ENCODE measurements around the gene VWA5A. TPM values are rescaled to one million over a fixed set of nuclear protein-coding genes. Genes with fewer than 3 reads are reported as not detected.

Gene VWA5A
- total RNA-seq, 1 donor from 2014 or later, result 8.7 TPM

GRCh38 chr11:124110201-124110600 lies 5.0 kb upstream of the VWA5A start:
- DNase-seq (ENCODE audit: low read depth), result no peak
- Mint-ChIP-seq H3K4me3 (ENCODE audit: unreplicated experiment) (no peak overlapping the region), H3K9me3 (ENCODE audit: unreplicated experiment) (no peaks in the 10 kb centered on the region), H3K4me1 (ENCODE audit: low read depth, unreplicated experiment) (no peaks in the 10 kb centered on the region), H3K27me3 (ENCODE audit: low read depth, unreplicated experiment) (no peaks in the 10 kb centered on the region), H3K36me3 (ENCODE audit: low read depth, unreplicated experiment) (no peaks in the 10 kb centered on the region), H3K27ac (ENCODE audit: unreplicated experiment) (no peak overlapping the region)
- H3K36me3 ChIP-seq (ENCODE audit: insufficient read depth, low read length), result no peaks in the 10 kb centered on the region
- peaks cover 8% of the 10 kb centered on the region for H3K4me1 ChIP-seq (ENCODE audit: insufficient read depth, low read length)
- no peaks in the 10 kb centered on the region for H4K20me1 ChIP-seq (ENCODE audit: insufficient read depth, low read length)
- H3K27ac ChIP-seq (ENCODE audit: low read depth, low read length), result no peak overlapping the region
- H3K4me3 ChIP-seq (ENCODE audit: insufficient read depth, low read depth, low read length), result no peak overlapping the region
- H3K27me3 ChIP-seq (ENCODE audit: insufficient read depth, low read length), result no peaks in the 10 kb centered on the region
- no peaks in the 10 kb centered on the region for H3K9me3 ChIP-seq (ENCODE audit: insufficient read depth, low read depth, low read length)
- no peak for FAIRE-seq
- TF ChIP-seq EZH2 (IDR thresholded peaks at IDR 0.05; ENCODE audit: insufficient read depth, low read length), result no peak
- TF ChIP-seq, protein P1, sequence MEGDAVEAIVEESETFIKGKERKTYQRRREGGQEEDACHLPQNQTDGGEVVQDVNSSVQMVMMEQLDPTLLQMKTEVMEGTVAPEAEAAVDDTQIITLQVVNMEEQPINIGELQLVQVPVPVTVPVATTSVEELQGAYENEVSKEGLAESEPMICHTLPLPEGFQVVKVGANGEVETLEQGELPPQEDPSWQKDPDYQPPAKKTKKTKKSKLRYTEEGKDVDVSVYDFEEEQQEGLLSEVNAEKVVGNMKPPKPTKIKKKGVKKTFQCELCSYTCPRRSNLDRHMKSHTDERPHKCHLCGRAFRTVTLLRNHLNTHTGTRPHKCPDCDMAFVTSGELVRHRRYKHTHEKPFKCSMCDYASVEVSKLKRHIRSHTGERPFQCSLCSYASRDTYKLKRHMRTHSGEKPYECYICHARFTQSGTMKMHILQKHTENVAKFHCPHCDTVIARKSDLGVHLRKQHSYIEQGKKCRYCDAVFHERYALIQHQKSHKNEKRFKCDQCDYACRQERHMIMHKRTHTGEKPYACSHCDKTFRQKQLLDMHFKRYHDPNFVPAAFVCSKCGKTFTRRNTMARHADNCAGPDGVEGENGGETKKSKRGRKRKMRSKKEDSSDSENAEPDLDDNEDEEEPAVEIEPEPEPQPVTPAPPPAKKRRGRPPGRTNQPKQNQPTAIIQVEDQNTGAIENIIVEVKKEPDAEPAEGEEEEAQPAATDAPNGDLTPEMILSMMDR (IDR thresholded peaks at IDR 0.05; ENCODE audit: insufficient read depth, low read depth, low read length), result no peak
- H2AFZ ChIP-seq (ENCODE audit: low read depth, low read length), result no peak overlapping the region
- no peak overlapping the region for H3K4me2 ChIP-seq (ENCODE audit: low read length)
- H3K9ac ChIP-seq (ENCODE audit: low read length), result no peak overlapping the region
- H3K79me2 ChIP-seq (ENCODE audit: insufficient read depth, low read length), result no peaks in the 10 kb centered on the region

DNA sequence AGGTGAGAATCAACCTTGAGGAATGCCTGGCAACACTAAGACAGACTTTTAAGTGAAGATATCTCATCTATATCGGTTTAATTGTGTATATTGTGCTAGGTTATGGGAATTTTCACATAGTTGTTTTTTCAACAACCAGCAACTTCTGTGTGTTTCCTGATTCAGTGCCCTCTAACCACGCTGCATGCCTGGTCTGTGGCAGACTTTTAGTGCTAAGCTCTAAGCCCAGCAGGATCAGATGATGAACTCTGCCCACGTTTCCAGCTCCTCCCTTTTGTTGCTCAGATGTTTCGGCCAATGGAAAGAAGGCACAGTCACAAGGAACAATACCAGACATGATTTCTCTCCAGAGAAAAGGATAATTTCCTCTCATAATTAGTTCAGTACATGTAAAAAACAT lies 1.4 kb upstream of the VWA5A start:
- TF ChIP-seq, protein P1 (IDR thresholded peaks at IDR 0.05; ENCODE audit: insufficient read depth, low read depth, low read length), result no peak
- no peak for TF ChIP-seq EZH2 (IDR thresholded peaks at IDR 0.05; ENCODE audit: insufficient read depth, low read length)
- H3K4me3 Mint-ChIP-seq (ENCODE audit: unreplicated experiment), result no peak overlapping the region
- peaks cover 6% of the 10 kb centered on the region for H3K4me1 Mint-ChIP-seq (ENCODE audit: low read depth, unreplicated experiment)
- H2AFZ ChIP-seq (ENCODE audit: low read depth, low read length), result no peak overlapping the region
- FAIRE-seq (no peak), DNase-seq (ENCODE audit: low read depth) (no peak)
- H3K9me3 ChIP-seq (ENCODE audit: insufficient read depth, low read depth, low read length), result no peaks in the 10 kb centered on the region
- H3K27ac Mint-ChIP-seq (ENCODE audit: unreplicated experiment), result peak overlapping the region; percentile 26
- no peak overlapping the region for H3K4me2 ChIP-seq (ENCODE audit: low read length)
- no peaks in the 10 kb centered on the region for H3K27me3 ChIP-seq (ENCODE audit: insufficient read depth, low read length)
- H3K27me3 Mint-ChIP-seq (ENCODE audit: low read depth, unreplicated experiment), result no peaks in the 10 kb centered on the region
- H3K27ac ChIP-seq (ENCODE audit: low read depth, low read length), result no peak overlapping the region
- H3K9ac ChIP-seq (ENCODE audit: low read length), result no peak overlapping the region
- H3K4me1 ChIP-seq (ENCODE audit: insufficient read depth, low read length), result peaks cover 17% of the 10 kb centered on the region
- no peak overlapping the region for H3K4me3 ChIP-seq (ENCODE audit: insufficient read depth, low read depth, low read length)
- no peaks in the 10 kb centered on the region for H3K9me3 Mint-ChIP-seq (ENCODE audit: unreplicated experiment)
- peaks cover 16% of the 10 kb centered on the region for H3K36me3 Mint-ChIP-seq (ENCODE audit: low read depth, unreplicated experiment)
- H3K79me2 ChIP-seq (ENCODE audit: insufficient read depth, low read length), result no peaks in the 10 kb centered on the region
- H4K20me1 ChIP-seq (ENCODE audit: insufficient read depth, low read length), result no peaks in the 10 kb centered on the region
- H3K36me3 ChIP-seq (ENCODE audit: insufficient read depth, low read length), result no peaks in the 10 kb centered on the region

DNA sequence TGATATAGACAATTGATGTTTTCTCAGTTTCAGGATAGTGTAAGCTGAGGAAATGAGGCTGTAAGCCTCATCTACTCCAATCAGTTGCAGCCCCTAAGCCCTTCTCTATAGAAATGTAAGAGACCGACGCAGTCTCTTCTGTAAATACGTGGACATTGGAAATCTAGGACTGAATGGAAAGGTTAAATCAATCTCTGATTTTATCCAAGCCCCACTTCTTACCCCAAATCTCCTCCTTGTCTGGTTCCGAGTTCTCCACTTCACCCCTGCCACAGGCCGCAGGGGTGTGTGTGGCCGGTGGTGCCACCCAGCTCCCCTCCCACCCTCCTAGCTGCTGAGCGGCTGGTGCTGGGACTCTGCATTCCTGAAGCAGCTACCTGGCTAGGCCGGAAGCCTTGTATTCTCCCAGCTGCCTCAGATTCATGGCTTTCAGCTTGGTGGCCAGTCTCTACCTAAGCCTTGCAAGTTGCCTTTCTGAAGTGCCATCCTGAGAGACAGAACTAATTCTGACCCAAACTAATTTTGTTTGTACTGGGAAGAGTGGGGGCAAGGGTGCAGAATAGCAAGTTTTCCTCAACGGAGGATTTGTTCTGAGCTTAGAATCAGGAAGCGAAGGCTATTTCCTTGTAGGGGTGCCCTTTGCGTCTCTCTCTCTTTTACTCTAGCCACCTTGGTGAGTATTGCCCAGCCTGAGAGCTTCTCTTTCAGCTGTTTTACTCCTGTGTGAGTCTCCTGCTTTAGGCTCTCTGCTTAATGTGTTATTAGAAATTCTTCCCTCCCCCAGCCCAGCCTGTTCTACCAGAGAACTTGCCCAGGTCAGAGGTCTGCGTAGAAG lies 749 bp downstream of the VWA5A start:
- Histone ChIP-seq H4K20me1 (ENCODE audit: insufficient read depth, low read length) (no peaks in the 10 kb centered on the region), H3K4me3 (ENCODE audit: insufficient read depth, low read depth, low read length) (peak overlapping the region; percentile 67), H3K27me3 (ENCODE audit: insufficient read depth, low read length) (no peaks in the 10 kb centered on the region), H2AFZ (ENCODE audit: low read depth, low read length) (peak overlapping the region; percentile 61), H3K27ac (ENCODE audit: low read depth, low read length) (no peak overlapping the region), H3K79me2 (ENCODE audit: insufficient read depth, low read length) (no peaks in the 10 kb centered on the region), H3K4me2 (ENCODE audit: low read length) (peak overlapping the region; percentile 86), H3K36me3 (ENCODE audit: insufficient read depth, low read length) (no peaks in the 10 kb centered on the region), H3K9ac (ENCODE audit: low read length) (peak overlapping the region; percentile 57), H3K9me3 (ENCODE audit: insufficient read depth, low read depth, low read length) (no peaks in the 10 kb centered on the region), H3K4me1 (ENCODE audit: insufficient read depth, low read length) (peaks cover 17% of the 10 kb centered on the region)
- DNase-seq (ENCODE audit: low read depth) (no peak), FAIRE-seq (no peak)
- H3K4me1 Mint-ChIP-seq (ENCODE audit: low read depth, unreplicated experiment), result peaks cover 6% of the 10 kb centered on the region
- no peaks in the 10 kb centered on the region for H3K27me3 Mint-ChIP-seq (ENCODE audit: low read depth, unreplicated experiment)
- H3K9me3 Mint-ChIP-seq (ENCODE audit: unreplicated experiment), result no peaks in the 10 kb centered on the region
- H3K36me3 Mint-ChIP-seq (ENCODE audit: low read depth, unreplicated experiment), result peaks cover 20% of the 10 kb centered on the region
- no peak for TF ChIP-seq EZH2 (IDR thresholded peaks at IDR 0.05; ENCODE audit: insufficient read depth, low read length)
- TF ChIP-seq, protein P1 (IDR thresholded peaks at IDR 0.05; ENCODE audit: insufficient read depth, low read depth, low read length), result no peak
- peak overlapping the region; percentile 15 for H3K27ac Mint-ChIP-seq (ENCODE audit: unreplicated experiment)
- peak overlapping the region; percentile 92 for H3K4me3 Mint-ChIP-seq (ENCODE audit: unreplicated experiment)

Data from astrocyte (in vitro differentiated cells and primary cell).